ENCODE measurements around the gene SRP9.

DNA sequence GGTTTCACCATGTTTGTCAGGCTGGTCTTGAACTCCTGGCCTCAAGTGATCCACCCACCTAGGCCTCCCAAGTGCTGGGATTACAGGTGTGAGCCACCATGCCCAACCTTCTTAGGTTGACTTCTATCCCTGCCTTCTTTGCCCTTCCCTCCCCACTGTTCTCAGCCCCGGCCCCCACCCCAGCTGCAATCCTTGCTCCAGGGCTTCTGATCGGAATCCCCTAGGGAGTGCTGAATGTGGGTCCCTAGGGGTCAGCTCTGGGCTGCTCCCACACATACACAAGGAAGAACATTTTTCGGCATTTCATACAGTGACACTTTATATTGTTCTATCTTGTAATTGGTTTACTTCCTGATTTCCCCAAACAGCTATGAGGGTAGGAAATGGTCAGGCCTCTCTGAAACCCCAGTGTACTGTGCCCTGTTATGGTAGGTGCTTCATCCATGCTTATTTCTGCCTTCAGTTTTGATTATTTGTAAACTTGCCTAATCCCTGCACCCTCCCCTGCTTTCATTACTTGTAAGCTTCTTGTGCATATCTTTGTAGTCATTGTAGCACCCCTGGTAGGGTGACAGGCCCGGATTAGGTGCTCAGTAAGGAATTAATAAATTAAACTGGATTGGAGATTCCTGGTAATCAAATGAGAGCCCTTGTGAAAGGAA lies 5.8 kb upstream of the SRP9 start:
- TF ChIP-seq, protein P1, sequence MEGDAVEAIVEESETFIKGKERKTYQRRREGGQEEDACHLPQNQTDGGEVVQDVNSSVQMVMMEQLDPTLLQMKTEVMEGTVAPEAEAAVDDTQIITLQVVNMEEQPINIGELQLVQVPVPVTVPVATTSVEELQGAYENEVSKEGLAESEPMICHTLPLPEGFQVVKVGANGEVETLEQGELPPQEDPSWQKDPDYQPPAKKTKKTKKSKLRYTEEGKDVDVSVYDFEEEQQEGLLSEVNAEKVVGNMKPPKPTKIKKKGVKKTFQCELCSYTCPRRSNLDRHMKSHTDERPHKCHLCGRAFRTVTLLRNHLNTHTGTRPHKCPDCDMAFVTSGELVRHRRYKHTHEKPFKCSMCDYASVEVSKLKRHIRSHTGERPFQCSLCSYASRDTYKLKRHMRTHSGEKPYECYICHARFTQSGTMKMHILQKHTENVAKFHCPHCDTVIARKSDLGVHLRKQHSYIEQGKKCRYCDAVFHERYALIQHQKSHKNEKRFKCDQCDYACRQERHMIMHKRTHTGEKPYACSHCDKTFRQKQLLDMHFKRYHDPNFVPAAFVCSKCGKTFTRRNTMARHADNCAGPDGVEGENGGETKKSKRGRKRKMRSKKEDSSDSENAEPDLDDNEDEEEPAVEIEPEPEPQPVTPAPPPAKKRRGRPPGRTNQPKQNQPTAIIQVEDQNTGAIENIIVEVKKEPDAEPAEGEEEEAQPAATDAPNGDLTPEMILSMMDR (IDR thresholded peaks at IDR 0.05) = no peak
- TF ChIP-seq POLR2A (IDR thresholded peaks at IDR 0.05) = no peak
